ENCODE measurements around the gene ZBTB20. TPM values are rescaled to one million over a fixed set of nuclear protein-coding genes. Genes with fewer than 3 reads are reported as not detected.

ZBTB20 gene
- total and polyA plus RNA-seq, 9 donors = 4.3 to 160 (median 107) TPM

- no peaks in the 10 kb centered on the region for H3K36me3 ChIP-seq
- intact Hi-C loops (cut with DNase I) = no loop called here
- H3K4me1 ChIP-seq (ENCODE audit: insufficient read depth) = peaks cover 1% of the 10 kb centered on the region
- no peak for DNase-seq
- TF ChIP-seq POLR2A (IDR thresholded peaks at IDR 0.05) (no peak), EP300 (IDR thresholded peaks at IDR 0.05) (no peak), CTCF (IDR thresholded peaks at IDR 0.05) (no peak)
- 83 to 98% (median 98%) methylated on average over 2 of the region's 2 CpGs for WGBS, 3 donors
- no peak overlapping the region for H3K27ac ChIP-seq
- H3K4me3 ChIP-seq = no peak overlapping the region
- no peaks in the 10 kb centered on the region for H3K27me3 ChIP-seq
- H3K9me3 ChIP-seq = no peaks in the 10 kb centered on the region
These were observed 479.0 kb downstream of the ZBTB20 start for GRCh38 chr3:114668099-114668498.

GRCh38 chr3:114666623-114667022 lies 480.5 kb downstream of the ZBTB20 start:
- Histone ChIP-seq H3K4me1 (ENCODE audit: insufficient read depth) (peaks cover 1% of the 10 kb centered on the region), H3K27ac (no peak overlapping the region), H3K9me3 (no peaks in the 10 kb centered on the region), H3K4me3 (no peak overlapping the region), H3K36me3 (no peaks in the 10 kb centered on the region), H3K27me3 (no peaks in the 10 kb centered on the region)
- TF ChIP-seq CTCF (IDR thresholded peaks at IDR 0.05) (no peak), EP300 (IDR thresholded peaks at IDR 0.05) (no peak), POLR2A (IDR thresholded peaks at IDR 0.05) (no peak)
- intact Hi-C loops (cut with DNase I) = no loop called here
- DNase-seq = no peak
- WGBS, 3 donors = 52 to 59% (median 54%) methylated on average over 3 of the region's 3 CpGs

GRCh38 chr3:114664006-114664405 lies 483.1 kb downstream of the ZBTB20 start:
- Histone ChIP-seq H3K4me3 (no peak overlapping the region), H3K4me1 (ENCODE audit: insufficient read depth) (peaks cover 7% of the 10 kb centered on the region), H3K27ac (no peak overlapping the region), H3K9me3 (no peaks in the 10 kb centered on the region), H3K36me3 (no peaks in the 10 kb centered on the region), H3K27me3 (no peaks in the 10 kb centered on the region)
- no peak for DNase-seq
- intact Hi-C loops (cut with DNase I) = no loop called here
- no peak for TF ChIP-seq EP300 (IDR thresholded peaks at IDR 0.05)
- TF ChIP-seq CTCF (IDR thresholded peaks at IDR 0.05) = no peak
- TF ChIP-seq POLR2A (IDR thresholded peaks at IDR 0.05) = no peak

GRCh38 chr3:114660808-114661207 lies 486.3 kb downstream of the ZBTB20 start:
- H3K9me3 ChIP-seq = no peaks in the 10 kb centered on the region
- intact Hi-C loops (cut with DNase I) = no loop called here
- H3K4me1 ChIP-seq (ENCODE audit: insufficient read depth) = peaks cover 6% of the 10 kb centered on the region
- no peak for DNase-seq
- WGBS, 3 donors = 49 to 82% (median 81%) methylated on average over 1 of the region's 1 CpG
- no peak overlapping the region for H3K4me3 ChIP-seq
- no peaks in the 10 kb centered on the region for H3K36me3 ChIP-seq
- no peak overlapping the region for H3K27ac ChIP-seq
- H3K27me3 ChIP-seq = no peaks in the 10 kb centered on the region
- TF ChIP-seq POLR2A (IDR thresholded peaks at IDR 0.05) (no peak), EP300 (IDR thresholded peaks at IDR 0.05) (no peak), CTCF (IDR thresholded peaks at IDR 0.05) (no peak)

GRCh38 chr3:114660124-114660523 lies 487.0 kb downstream of the ZBTB20 start:
- H3K4me3 ChIP-seq = peak overlapping the region; percentile 12
- H3K4me1 ChIP-seq (ENCODE audit: insufficient read depth) = peaks cover 6% of the 10 kb centered on the region
- H3K27me3 ChIP-seq = no peaks in the 10 kb centered on the region
- 3 to 5% (median 3%) methylated on average over 6 of the region's 6 CpGs for WGBS, 3 donors
- intact Hi-C loops (cut with DNase I) = no loop called here
- peak; percentile 9 to 43 (median 28) for DNase-seq
- no peaks in the 10 kb centered on the region for H3K36me3 ChIP-seq
- H3K27ac ChIP-seq = no peak overlapping the region
- H3K9me3 ChIP-seq = no peaks in the 10 kb centered on the region
- TF ChIP-seq EP300 (IDR thresholded peaks at IDR 0.05) = no peak
- no peak for TF ChIP-seq POLR2A (IDR thresholded peaks at IDR 0.05)
- no peak for TF ChIP-seq CTCF (IDR thresholded peaks at IDR 0.05)
